Urinary bladder (tissue), 4 donors: ENCODE results near the gene FLNC. TPM values are rescaled to one million over a fixed set of nuclear protein-coding genes. Genes with fewer than 3 reads are reported as not detected.

Source experiments
- DNase-seq: peaks from one replicate; pipeline ENCODE4 v3.0.0-alpha.2; 2015; ENCODE audit errors: extremely low spot score
- H3K27ac ChIP-seq: one replicate; pipeline ENCODE4 v1.5.1; 2013; ENCODE audit warnings: low read depth, mild to moderate bottlenecking, moderate library complexity
- H3K36me3 ChIP-seq: one replicate; pipeline ENCODE4 v1.6.1; 2013; ENCODE audit warnings: mild to moderate bottlenecking, moderate library complexity; ENCODE audit not compliant: insufficient read depth
- H3K4me1 ChIP-seq: one replicate; pipeline ENCODE4 v1.6.1; 2013; ENCODE audit warnings: mild to moderate bottlenecking, moderate library complexity; ENCODE audit not compliant: insufficient read depth
- H3K4me3 ChIP-seq: one replicate; pipeline ENCODE4 v1.5.1; 2013; ENCODE audit warnings: low read depth, low read length
- WGBS: extraction: QIAGEN DNeasy Blood & Tissue Kit; methylation state at CpG from one replicate; pipeline ENCODE4 v1.1.7; 2013; 5-methylcytosine and 5-hydroxymethylcytosine counted together
- polyA plus RNA-seq: library from polyadenylated mRNA; stranded (reverse); fragments of 200-250 nt; gene quantifications from one replicate; pipeline ENCODE4 v1.2.3, GENCODE V29; 2013
- total RNA-seq: library from RNA; depleted of rRNA; stranded (reverse); fragments of >200 nt; gene quantifications from one replicate; pipeline ENCODE4 v1.2.3, GENCODE V29; 2014
- donor health status: healthy with polysubstance abuse.
- donor health status: healthy.

The FLNC gene
- total and polyA plus RNA-seq, 2 donors, result 136 to 336 TPM

GRCh38 chr7:128891942-128892269 is 61.7 kb downstream of the FLNC start:
- no peak overlapping the region for H3K27ac ChIP-seq
- no peak for DNase-seq
- H3K36me3 ChIP-seq, result no peaks in the 10 kb centered on the region
- H3K4me3 ChIP-seq, result no peak overlapping the region
- H3K4me1 ChIP-seq, result no peaks in the 10 kb centered on the region
- 81% methylated on average over 11 of the region's 11 CpGs for WGBS

GRCh38 chr7:128892521-128893250 is 62.5 kb downstream of the FLNC start:
- no peak overlapping the region for H3K4me3 ChIP-seq
- no peaks in the 10 kb centered on the region for H3K36me3 ChIP-seq
- no peak overlapping the region for H3K27ac ChIP-seq
- WGBS, result 84% methylated on average over 13 of the region's 13 CpGs
- no peak for DNase-seq
- H3K4me1 ChIP-seq, result no peaks in the 10 kb centered on the region

GRCh38 chr7:128893251-128894100 is 63.3 kb downstream of the FLNC start:
- Histone ChIP-seq H3K36me3 (no peaks in the 10 kb centered on the region), H3K27ac (peak overlapping the region; percentile 19), H3K4me1 (no peaks in the 10 kb centered on the region), H3K4me3 (no peak overlapping the region)
- DNase-seq, result no peak
- WGBS, result 87% methylated on average over 23 of the region's 23 CpGs

GRCh38 chr7:128894101-128894440 is 63.9 kb downstream of the FLNC start:
- no peaks in the 10 kb centered on the region for H3K36me3 ChIP-seq
- no peak for DNase-seq
- WGBS, result 93% methylated on average over 6 of the region's 6 CpGs
- H3K4me3 ChIP-seq, result no peak overlapping the region
- no peaks in the 10 kb centered on the region for H3K4me1 ChIP-seq
- no peak overlapping the region for H3K27ac ChIP-seq

GRCh38 chr7:128895320-128895719 is 65.1 kb downstream of the FLNC start:
- Histone ChIP-seq H3K27ac (no peak overlapping the region), H3K4me1 (no peaks in the 10 kb centered on the region), H3K4me3 (no peak overlapping the region), H3K36me3 (no peaks in the 10 kb centered on the region)
- WGBS, result 82% methylated on average over 3 of the region's 3 CpGs
- DNase-seq, result no peak

- H3K4me3 ChIP-seq, result no peak overlapping the region
- no peak for DNase-seq
- H3K4me1 ChIP-seq, result no peaks in the 10 kb centered on the region
Observed at GRCh38 chr7:128899392-128899791, 69.2 kb downstream of the FLNC start.

GRCh38 chr7:128900237-128900636 is 70.0 kb downstream of the FLNC start:
- Histone ChIP-seq H3K4me1 (no peaks in the 10 kb centered on the region), H3K27ac (no peak overlapping the region), H3K4me3 (no peak overlapping the region), H3K36me3 (no peaks in the 10 kb centered on the region)
- no peak for DNase-seq
- WGBS, result 73% methylated on average over 1 of the region's 1 CpG

More at GRCh38 chr7:128899392-128899791, 69.2 kb downstream of the FLNC start:
- H3K27ac ChIP-seq, result no peak overlapping the region
- no peaks in the 10 kb centered on the region for H3K36me3 ChIP-seq

GRCh38 chr7:128902761-128903585 is 72.8 kb downstream of the FLNC start:
- H3K4me1 ChIP-seq, result no peaks in the 10 kb centered on the region
- 86% methylated on average over 12 of the region's 12 CpGs for WGBS
- no peak for DNase-seq
- no peak overlapping the region for H3K27ac ChIP-seq
- H3K36me3 ChIP-seq, result no peaks in the 10 kb centered on the region
- no peak overlapping the region for H3K4me3 ChIP-seq

GRCh38 chr7:128903621-128904361 is 73.6 kb downstream of the FLNC start:
- Histone ChIP-seq H3K27ac (no peak overlapping the region), H3K36me3 (no peaks in the 10 kb centered on the region), H3K4me3 (no peak overlapping the region), H3K4me1 (no peaks in the 10 kb centered on the region)
- 84% methylated on average over 14 of the region's 14 CpGs for WGBS
- DNase-seq, result no peak

- no peak for DNase-seq
- H3K27ac ChIP-seq, result no peak overlapping the region
- H3K36me3 ChIP-seq, result no peaks in the 10 kb centered on the region
- no peak overlapping the region for H3K4me3 ChIP-seq
- no peaks in the 10 kb centered on the region for H3K4me1 ChIP-seq
- WGBS, result 46% methylated on average over 8 of the region's 8 CpGs
Observed at GRCh38 chr7:128904381-128905197, 74.4 kb downstream of the FLNC start.

- no peak overlapping the region for H3K4me3 ChIP-seq
- no peak for DNase-seq
- no peaks in the 10 kb centered on the region for H3K36me3 ChIP-seq
- H3K27ac ChIP-seq, result no peak overlapping the region
- WGBS, result 93% methylated on average over 5 of the region's 5 CpGs
- no peaks in the 10 kb centered on the region for H3K4me1 ChIP-seq
Observed at GRCh38 chr7:128906001-128906765, 76.0 kb downstream of the FLNC start.
